HG03280 (cell line): ENCODE measurements around the gene ADAM22.
"Not testable (repeated sequence)": the region's sequence is repeated elsewhere in the genome, so short reads cannot be mapped to it uniquely, and the experiment has no call there.

ENCODE experiments used
- ATAC-seq: cut with Tn5 transposase; IDR thresholded peaks from one replicate; pipeline ENCODE4 v1.9.1; 2021; ENCODE audit warnings: mild to moderate bottlenecking, moderate library complexity; ENCODE audit not compliant: unreplicated experiment

The ADAM22 gene, protein sequence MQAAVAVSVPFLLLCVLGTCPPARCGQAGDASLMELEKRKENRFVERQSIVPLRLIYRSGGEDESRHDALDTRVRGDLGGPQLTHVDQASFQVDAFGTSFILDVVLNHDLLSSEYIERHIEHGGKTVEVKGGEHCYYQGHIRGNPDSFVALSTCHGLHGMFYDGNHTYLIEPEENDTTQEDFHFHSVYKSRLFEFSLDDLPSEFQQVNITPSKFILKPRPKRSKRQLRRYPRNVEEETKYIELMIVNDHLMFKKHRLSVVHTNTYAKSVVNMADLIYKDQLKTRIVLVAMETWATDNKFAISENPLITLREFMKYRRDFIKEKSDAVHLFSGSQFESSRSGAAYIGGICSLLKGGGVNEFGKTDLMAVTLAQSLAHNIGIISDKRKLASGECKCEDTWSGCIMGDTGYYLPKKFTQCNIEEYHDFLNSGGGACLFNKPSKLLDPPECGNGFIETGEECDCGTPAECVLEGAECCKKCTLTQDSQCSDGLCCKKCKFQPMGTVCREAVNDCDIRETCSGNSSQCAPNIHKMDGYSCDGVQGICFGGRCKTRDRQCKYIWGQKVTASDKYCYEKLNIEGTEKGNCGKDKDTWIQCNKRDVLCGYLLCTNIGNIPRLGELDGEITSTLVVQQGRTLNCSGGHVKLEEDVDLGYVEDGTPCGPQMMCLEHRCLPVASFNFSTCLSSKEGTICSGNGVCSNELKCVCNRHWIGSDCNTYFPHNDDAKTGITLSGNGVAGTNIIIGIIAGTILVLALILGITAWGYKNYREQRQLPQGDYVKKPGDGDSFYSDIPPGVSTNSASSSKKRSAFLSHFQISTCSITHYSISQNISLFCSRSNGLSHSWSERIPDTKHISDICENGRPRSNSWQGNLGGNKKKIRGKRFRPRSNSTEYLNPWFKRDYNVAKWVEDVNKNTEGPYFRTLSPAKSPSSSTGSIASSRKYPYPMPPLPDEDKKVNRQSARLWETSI

GRCh38 chr7:87933953-87934698, at the start of gene ADAM22:
TSS of gene ADAM22 (plus strand) at chr7:87934251. CDS start at chr7:87934466, 215 bp downstream.
- peak; percentile 97 for ATAC-seq

DNA sequence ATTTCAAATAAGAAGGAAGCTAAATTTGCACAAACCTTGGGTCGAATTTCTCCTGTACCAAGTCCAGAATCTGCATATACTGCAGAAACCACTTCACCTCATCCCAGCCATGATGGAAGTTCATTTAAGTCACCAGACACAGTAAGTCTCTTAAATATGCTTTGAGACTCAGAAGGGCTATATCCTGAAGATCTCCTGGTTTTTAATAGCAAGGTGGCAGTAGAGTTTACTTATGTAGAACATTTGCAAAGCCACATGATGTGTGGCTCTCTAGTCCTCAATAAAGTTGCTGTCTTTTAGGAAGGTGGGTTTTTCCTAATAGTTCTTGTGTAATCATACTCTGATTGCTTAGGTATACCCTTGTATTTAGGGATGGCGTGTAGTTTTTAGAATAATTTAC, 49.0 kb upstream of the ADAM22 start:
- ATAC-seq, result no peak

- no peak for ATAC-seq
Measured at GRCh38 chr7:87886875-87887274, 47.2 kb upstream of the ADAM22 start.

GRCh38 chr7:87895363-87895762, 38.7 kb upstream of the ADAM22 start:
- ATAC-seq, result no peak

GRCh38 chr7:87899255-87899654, 34.8 kb upstream of the ADAM22 start:
- ATAC-seq, result no peak

DNA sequence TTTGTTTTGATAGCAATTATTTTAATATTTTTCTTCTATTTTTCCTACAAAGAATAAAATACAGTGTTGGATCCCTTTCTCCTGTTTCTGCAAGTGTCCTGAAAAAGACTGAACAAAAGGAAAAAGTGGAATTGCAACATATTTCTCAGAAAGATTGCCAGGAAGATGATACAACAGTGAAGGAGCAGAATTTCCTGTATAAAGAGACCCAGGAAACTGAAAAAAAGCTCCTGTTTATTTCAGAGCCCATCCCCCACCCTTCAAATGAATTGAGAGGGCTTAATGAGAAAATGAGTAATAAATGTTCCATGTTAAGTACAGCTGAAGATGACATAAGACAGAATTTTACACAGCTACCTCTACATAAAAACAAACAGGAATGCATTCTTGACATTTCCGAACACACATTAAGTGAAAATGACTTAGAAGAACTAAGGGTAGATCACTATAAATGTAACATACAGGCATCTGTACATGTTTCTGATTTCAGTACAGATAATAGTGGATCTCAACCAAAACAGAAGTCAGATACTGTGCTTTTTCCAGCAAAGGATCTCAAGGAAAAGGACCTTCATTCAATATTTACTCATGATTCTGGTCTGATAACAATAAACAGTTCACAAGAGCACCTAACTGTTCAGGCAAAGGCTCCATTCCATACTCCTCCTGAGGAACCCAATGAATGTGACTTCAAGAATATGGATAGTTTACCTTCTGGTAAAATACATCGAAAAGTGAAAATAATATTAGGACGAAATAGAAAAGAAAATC, 26.7 kb upstream of the ADAM22 start:
- ATAC-seq, result not testable (repeated sequence)

DNA sequence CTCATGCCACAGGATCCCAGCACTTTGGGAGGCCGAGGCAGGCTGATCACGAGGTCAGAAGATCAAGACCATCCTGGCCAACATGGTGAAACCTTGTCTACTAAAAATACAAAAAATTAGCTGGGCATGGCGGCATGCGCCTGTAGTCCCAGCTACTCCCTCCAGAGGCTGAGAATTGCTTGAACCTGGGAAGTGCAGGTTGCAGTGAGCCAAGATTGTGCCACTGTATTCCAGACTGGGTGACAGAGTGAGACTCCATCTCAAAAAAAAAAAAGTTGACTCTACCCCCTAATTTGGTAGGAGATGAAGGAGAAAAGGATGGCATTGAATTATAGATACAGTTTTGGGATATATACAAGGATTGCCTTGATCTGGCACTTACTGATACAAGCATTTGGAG, 25.2 kb upstream of the ADAM22 start:
- not testable (repeated sequence) for ATAC-seq

DNA sequence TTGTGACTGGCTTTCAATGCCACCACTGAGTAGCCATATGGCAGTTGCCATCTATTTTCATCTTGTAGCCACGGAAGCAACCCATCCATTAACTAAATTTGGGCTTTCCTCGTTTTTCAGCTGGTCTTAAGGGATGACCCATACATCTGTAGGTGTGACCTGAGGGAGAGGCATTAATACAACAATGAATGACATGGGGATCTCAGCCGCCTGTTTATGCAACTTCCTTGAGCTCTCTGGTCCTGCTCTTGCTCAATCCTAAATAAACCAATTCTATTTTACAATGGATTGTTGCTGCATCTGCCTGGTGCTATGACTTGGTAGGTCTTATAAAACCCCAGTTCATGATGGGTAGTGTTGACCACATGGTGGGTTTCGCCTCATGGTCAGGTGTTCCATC, 21.9 kb upstream of the ADAM22 start:
- no peak for ATAC-seq

GRCh38 chr7:87918740-87919139, 15.3 kb upstream of the ADAM22 start:
- ATAC-seq, result no peak

DNA sequence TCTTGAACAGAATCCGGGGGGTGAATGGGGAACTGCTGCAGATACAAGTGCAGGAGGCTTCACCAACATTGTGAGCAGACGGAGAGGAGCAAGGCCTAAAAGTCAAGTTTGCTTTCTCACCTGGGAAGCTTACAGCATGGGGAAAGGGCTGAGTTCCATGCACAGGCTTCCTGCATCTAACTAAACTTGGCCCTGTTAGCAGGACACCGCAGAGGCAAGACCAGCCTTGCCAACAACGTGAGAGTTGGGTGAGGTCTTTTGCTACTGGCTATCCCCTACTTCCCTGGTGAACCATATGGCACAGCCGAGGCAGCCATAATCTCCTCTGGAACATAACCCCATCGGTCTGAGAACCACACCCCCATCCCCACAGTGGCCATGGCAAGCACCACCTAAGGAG, 14.2 kb upstream of the ADAM22 start:
- ATAC-seq, result no peak

GRCh38 chr7:87920578-87920977, 13.5 kb upstream of the ADAM22 start:
- no peak for ATAC-seq

- not testable (repeated sequence) for ATAC-seq
Measured at GRCh38 chr7:87922759-87923395, 11.2 kb upstream of the ADAM22 start.

DNA sequence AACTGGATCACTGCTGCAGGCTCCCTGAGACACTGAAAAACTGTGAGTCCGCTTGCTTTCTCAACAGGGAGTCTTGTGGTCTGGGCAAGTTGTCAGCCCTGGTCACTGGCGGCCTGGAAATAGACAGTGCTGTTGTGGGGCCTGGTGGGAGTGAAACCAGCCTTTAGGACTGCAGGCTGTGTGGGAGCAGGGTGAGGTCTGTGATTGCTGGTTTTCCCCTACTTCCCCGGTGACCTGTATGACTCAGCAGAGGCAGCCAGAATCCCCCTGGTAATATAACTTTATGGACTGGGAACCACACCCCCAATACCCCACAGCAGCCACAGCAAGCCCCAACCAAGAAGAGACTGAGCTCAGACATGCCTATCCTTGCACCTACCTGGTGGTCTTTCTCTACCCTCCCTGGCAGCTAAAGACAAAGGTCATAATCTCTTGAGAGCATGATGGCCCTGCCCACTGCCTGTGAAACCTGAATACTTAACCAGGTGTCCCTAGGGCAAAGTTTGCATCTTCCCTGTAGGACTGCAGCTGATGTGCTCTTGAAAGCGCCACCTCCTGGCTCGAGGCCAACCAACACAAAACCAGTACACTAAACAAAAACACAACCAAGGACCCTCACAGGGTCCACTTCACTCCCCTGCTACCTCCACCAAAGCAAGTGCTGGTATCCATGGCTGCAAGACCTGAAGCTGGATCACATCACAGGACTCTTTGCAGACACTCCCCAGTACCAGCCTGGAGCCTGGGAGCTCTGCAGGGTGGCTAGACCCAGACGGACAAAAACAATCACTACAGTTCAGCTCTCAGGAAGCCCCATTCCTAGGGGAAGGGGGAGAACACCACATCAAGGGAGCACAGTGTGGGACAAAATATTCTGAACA, 7.2 kb upstream of the ADAM22 start:
- ATAC-seq, result peak; percentile 95

DNA sequence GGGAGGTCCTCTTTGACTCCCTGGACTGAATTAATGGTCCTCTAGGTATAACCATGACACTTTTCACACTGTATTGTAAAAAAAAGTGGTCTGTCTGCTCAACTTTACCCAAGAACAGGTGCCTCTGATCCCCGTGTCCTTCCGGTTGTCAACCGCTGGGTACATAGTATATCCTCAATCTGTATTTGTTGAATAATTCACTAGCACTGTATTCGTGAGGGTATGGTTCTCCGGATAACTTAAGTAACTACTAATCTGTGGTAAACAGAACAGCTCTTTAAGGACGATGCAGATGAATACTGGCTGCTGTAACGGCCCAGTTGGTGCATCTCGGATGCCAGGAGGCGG, 472 bp upstream of the ADAM22 start:
- ATAC-seq, result no peak

DNA sequence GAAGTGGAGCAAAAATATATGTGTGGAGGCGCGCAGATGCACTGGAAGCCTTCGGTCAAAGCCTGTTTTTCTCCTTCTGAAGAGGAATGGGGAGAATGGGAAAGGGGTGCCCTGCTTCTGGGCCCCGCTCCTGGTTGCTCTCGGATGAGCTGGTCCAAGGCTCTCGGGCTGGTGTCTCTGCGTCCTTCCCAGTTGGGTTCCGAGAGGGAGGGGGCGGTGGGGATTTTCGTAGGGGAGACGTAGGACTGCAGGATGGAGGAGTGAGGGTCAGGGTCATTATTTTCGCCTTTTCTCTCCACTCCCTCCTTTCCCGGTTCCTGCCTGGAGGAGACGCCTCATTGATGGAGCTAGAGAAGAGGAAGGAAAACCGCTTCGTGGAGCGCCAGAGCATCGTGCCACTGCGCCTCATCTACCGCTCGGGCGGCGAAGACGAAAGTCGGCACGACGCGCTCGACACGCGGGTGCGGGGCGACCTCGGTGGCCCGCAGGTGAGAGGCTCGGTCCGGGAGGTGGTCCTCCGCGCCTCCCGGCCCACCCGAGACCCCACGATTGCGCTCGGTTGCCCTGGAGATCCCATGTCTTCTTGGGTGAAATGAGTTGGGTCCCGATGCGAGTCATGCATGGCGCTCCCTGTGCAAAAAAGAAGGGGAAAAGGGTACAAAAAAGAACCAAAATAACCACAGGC, 790 bp downstream of the ADAM22 start:
- ATAC-seq, result peak; percentile 1

DNA sequence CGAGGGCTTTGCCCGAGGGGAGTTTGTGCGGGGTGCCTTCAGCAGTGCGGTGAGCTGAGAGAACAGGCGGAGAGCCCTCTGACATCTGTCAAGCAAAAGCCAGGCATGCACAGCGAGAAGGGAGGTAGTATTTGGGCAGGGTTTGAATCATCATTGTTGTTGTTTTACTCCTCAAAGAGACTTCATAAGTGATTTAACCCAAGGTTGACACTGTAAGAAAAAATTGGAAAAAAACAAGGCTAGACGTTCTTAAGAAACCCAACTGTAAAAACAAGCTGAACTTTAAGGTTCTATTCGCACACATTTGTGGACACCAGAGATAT, 1.3 kb downstream of the ADAM22 start:
- no peak for ATAC-seq

DNA sequence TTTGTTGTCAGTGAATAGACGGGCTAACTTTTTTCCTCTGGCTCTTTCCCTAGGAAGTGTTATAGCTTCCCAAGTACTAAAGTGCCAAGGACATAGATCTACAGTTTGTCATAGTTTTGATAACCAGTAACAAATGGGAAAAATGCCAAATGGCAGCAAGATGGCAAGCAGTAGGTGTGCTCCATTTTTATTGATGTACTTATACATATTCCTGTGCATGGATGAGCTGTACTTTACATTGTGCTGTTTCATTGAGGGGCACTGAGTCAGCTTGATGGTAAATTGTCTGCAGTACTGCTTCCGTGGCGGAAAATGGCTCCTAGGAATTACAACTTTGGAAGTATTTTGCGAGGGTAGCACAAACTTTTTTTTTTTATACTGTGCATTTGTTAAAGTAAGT, 7.1 kb downstream of the ADAM22 start:
- ATAC-seq, result no peak

- ATAC-seq, result no peak
Measured at GRCh38 chr7:87944547-87944946, 10.5 kb downstream of the ADAM22 start.

- ATAC-seq, result not testable (repeated sequence)
Measured at GRCh38 chr7:87945926-87946325, 11.9 kb downstream of the ADAM22 start.
